NCI-H1436 (cell line): ENCODE data around the gene ARHGAP4.

Experiments used
- DNase-seq: peaks from one replicate; lab custom pipeline; 2025; lab: John Stamatoyannopoulos, UW

Gene ARHGAP4

DNA sequence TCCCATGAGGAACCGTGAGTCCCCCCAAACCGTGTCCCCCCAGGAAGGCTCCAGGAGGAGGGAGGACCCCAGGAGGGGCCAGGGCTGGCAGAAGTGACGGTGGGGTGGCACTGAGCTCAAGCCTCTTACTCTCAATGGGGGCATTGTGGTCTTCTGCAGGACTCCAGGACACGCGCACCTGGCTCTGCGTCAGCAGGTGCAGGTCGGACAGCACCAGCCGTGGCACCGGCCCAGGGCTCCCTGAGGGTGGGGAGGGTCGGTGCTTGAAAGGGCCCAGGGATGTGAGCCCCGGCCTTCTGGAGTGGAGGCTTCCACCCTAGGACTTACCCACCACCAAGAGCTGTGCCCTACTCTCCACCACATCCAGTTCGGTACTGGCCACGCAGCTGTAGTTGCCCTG lies 58.4 kb downstream of the ARHGAP4 start:
- DNase-seq = no peak

DNA sequence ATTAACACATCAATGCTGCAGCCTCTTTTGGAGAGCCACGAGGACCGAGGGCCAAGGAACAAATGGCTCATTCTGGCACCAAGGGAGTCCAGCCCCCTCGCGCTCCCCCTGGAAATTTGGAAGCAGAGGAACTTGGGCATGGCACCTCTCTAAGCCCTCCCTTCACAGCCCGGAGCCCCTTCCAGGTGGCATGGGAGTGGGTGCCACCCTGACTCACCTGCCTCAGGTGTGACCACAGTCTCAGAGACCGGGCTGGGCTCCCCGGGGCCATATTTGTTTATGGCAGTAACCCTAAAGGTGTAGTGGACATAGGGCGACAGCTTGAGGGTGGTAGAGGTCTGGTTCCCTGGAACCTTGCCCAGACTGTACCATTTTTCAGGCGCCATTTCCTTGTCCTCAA lies 58.9 kb downstream of the ARHGAP4 start:
- DNase-seq = no peak

- DNase-seq = no peak
Measured at GRCh38 chrX:153866302-153867019, 59.6 kb downstream of the ARHGAP4 start.

DNA sequence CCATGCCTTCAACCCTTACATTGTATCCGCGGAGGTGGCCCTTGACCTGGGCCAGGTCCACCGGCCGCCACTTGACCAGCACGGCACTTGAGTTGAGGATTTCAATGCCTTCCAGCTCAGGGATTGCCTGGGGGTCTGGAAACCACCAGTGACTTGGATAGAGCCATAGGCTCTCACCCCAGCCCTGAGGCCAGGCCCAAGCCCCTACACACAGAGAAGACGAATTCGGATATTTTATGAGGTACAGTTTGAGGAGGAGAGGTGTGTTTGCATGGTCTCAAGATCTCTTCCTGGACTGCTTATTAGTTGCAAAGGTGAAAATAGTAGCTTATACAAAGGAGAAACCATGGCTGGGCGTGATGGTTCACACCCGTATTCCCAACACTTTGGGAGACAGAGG lies 60.4 kb downstream of the ARHGAP4 start:
- no peak for DNase-seq

DNA sequence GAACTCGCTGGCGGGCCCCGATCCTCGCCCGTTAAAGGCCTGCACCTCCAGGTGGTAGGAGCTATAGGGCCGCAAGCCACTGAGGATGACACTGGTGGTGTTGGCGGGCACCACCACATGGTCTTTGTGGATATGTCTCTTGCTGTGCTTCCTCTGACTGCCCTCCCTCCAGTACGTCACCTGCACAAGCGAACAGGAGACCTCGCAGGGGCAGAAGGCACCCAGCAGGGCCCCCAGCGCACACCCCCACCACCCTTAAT lies 60.8 kb downstream of the ARHGAP4 start:
- DNase-seq = no peak

DNA sequence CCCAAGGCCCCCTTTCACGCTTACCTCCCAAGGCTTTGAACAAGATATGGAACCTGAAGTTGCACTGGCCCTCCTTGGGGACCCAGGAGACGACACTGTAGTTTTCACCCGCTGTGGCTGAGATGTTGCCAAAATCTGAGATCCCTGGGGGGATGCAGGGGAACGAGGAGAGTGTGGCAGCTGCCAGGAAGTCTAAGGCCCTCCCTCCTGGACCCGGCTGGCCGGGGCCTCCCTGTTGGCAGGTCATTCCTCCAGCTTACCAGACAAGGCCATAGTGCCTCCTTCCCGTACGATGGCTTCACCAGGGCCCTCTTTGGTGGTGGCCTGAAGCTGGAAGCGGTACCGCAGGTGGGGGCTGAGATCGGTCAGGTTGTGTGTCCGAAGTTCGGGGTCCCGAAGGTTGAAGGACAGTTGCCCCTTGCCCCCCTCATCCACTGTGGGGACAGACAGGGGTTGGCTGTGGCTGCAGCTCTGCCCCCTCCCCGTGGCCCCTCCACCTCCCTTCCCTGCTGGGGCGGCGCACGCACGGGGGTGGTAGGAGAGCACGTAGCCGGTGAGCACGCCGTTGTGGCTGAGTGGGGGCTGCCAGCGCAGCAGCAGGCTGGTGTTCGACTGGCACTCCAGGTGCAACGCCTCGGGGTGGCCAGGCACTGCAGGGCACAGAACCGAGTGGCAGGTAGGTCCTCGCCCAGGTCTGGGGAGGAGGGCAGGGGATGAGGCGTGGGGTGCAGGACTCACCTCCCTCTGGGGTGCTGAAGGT lies 61.3 kb downstream of the ARHGAP4 start:
- DNase-seq = no peak

- DNase-seq = no peak
Measured at GRCh38 chrX:153864101-153864500, 62.0 kb downstream of the ARHGAP4 start.

GRCh38 chrX:153863251-153863991 lies 62.6 kb downstream of the ARHGAP4 start:
- DNase-seq = no peak

DNA sequence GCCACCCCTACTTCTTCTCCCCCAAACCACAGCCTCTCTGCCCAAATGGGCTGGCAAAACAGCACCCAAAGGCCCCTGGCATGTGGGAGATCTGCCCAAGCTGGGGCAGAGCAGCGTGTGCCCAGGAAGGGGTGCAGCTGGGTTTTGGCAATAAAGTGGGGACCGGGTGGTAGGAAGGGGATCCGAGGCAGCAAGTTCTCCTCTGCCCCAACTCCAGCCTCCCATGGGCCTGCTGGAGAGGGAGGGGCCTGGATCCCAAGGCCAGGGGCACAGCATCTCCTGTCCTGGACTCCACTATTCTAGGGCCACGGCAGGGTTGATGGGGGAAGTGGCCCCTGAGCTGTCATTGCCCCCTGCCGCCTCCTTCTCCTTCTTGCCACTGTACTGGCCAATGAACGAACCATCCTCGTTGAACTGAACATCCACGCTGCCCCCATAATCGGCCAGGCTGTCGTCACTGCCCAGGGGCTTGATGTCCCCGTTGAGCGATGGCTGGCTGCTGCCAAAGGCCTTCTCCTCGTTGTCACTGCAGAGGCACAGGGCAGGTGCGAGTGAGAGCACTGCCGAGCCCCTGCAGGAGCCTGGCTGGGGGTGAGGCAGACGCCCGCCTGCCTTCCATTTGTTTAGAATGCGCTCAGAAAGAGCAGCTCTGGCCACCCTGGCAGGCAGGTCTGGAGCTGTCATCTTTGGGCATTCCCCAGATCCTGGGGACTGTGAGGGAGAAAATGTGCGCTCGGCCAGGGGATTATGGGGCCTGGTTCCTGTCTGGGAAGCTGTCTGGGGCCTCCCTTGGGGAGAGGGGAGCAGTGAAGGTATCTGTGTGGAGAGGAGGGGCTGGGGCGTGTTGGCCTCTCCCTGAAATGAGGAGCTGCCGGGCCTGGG lies 63.5 kb downstream of the ARHGAP4 start:
- no peak for DNase-seq

DNA sequence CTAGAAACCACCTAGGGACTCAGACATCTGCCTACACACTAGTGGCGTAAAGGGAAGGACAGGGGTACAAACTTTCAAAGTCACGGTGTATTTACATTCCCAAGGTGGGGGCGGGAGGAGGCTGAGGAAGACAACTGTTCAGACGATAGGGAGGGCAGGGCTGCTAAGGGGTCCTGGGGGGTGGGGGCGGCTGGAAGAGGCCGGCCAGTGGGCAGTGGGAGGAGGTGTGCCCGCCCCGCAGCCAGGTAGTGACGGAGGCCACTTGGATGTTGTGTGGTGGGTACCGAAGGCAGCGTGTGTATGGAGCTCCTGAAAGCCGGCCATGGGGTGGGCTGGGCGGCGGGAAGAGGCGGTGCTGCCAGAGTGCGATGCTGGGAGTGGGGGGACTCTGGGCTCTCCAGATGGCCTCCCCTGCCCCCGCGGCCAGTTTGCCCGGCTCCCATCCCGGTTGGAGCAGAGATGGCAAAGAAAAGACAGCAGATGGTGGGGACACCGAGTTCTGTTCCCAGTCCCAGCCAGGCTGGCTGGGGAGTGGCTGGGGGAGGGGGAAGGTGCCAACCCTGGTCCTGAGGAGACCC lies 64.2 kb downstream of the ARHGAP4 start:
- no peak for DNase-seq

- no peak for DNase-seq
Measured at GRCh38 chrX:153861151-153861550, 64.9 kb downstream of the ARHGAP4 start.
